IPS-11a (cell line): ENCODE measurements around the gene RAB14.

ENCODE experiments used
- H3K4me3 ChIP-seq: one replicate; pipeline ENCODE4 v1.5.1; 2013; ENCODE audit warnings: low read depth, low read length, control low read depth

RAB14 gene

DNA sequence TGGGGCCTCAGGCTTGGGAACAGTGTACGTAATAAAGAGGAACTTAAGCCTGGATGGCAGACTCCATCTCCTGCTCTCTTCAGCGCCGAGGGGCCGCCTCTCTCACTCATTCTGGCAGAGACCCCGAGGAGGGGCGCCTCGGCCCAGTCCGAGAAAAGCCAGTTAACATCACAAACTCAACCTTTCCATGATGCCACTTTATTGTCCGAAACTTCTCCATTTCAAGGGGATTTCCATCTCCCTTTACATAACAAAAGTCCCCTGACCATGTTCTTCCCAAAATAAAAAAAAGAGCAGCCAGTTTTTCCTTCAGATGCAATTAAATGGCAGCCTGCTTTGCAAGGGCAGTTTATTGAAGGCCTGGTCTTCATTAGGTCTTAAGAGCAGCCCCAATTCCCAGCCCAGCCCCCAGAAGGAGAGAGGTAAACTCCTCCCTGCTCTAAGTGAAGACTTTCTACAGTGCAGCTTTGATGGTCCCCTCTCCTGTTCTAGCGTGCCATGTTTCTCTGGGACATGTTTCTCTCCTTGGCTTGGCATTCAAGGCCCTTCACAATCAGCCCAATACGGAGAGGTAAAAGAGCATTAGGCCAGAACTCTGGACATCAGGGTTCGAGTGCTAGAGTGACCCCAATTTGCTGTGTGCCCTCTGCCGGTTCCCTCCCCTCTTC lies 19.5 kb upstream of the RAB14 start:
- H3K4me3 ChIP-seq = no peak overlapping the region

DNA sequence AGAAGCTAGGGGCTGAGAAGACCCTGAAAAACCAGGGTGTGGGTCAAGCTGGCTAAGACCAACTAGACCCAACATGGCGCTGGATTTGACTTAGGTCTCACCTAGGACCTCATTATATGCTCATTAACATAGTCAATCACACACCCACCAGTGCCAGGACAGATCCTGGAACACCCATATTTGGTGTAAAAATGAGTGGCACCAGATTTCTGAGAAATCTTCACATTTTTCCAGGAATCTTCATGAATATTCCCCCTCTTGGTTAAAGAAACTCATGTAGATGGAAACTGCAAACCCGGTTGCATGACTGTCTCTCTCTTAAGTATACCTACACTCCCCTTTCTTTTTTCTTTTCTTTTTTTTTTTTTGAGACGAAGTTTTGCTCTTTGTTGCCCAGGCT lies 17.9 kb upstream of the RAB14 start:
- no peak overlapping the region for H3K4me3 ChIP-seq

DNA sequence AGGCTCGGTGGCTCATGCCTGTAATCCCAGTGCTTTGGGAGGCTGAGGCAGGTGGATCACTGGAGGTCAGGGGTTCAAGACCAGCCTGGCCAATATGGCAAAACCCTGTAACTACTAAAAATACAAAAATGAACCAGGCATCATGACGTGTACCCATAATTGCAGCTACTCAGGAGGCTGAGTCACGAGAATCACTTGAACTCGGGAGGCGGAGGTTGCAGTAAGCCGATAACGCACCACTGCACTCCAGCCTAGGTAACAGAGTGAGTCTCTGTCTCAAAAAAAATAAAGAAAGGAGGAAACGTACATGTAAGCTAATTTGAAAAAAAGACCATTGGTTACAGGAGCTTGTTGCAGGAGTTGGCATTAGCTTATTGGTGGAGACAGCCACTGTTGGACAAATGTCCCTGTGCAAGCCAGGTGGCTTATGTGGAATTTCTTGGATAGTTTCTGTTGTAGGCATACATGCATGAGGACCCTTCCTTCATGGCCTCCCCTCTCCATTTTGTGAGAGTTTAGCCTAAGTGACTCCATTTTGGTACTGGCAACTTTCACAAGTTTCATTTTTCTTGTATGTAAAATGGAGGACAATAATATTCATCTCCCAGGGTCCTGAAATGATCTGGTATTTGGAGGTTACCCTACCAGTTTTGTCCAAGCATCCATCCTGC lies 16.8 kb upstream of the RAB14 start:
- H3K4me3 ChIP-seq = no peak overlapping the region

DNA sequence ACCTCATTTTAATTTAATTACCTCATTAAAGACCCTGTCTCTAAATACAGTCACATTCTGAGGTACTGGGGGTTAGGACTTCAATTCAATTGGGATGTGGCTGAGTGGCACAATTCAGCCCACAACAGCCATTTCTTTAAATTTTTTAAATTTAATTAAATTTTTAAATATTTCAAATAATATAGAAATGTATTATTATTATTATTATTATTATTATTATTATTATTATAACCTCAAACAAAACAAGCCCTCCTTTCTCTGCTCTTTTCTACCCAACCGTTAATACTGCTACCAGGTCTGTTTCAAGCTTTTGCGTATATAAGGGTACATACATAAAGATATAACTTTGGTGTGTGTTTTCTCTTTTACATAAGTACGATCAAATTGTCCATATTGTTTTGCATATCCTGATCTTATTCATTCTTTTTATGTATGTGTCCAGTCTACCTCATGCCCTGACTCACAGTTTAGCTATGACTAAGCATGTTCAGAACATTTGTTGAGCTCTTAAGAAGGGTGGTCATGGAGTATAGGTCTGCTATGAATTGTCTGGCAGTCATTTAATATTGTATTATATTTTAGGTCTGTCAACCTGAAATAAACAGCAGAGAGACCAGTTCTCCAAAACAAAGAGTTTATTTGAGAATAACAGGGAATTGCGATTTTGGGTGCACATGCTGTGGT lies 16.1 kb upstream of the RAB14 start:
- no peak overlapping the region for H3K4me3 ChIP-seq

DNA sequence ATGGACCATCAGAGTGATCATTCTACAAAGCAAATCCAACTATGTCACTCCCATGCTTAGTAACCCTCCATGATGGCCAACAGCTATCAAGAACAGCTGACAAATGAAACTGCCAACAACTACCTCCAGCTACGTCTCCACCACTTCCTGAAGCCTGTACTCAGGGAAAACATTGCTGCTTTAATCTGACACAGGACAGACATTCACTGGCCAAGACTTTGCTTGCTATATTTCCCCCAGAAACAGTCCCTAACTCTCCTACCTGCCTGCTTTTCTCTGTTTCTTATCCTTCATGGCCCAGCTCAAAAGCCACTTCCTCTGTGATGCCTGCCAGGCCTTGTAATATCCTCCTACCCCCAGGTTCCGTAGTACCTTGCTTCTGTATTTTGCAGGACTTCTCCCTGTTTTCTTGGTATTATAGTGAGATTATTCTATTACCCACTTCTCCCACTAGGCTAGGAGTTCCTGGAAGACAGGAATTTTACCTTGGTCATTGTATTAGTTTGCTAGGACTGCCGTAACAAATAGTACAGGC lies 14.7 kb upstream of the RAB14 start:
- H3K4me3 ChIP-seq = no peak overlapping the region

DNA sequence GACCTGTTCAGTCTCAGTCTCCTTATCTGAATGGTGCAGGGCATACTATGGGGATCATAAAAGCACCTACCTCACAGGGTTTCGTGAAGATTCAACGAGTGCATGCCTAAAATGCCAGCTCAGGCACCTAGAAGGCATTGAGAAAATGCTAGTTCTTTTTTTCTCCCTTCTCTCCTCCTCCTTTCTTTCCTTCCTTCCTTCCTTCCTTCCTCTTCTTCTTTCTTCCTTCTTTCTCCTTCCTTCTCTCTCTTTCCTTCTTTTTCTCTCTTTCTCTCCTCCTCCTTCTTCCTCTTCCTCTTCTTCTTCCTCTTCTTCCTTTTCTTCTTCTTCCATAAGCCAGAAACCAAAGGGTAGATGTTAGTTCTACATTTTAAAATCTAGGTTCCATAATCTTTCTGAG lies 12.3 kb upstream of the RAB14 start:
- no peak overlapping the region for H3K4me3 ChIP-seq

DNA sequence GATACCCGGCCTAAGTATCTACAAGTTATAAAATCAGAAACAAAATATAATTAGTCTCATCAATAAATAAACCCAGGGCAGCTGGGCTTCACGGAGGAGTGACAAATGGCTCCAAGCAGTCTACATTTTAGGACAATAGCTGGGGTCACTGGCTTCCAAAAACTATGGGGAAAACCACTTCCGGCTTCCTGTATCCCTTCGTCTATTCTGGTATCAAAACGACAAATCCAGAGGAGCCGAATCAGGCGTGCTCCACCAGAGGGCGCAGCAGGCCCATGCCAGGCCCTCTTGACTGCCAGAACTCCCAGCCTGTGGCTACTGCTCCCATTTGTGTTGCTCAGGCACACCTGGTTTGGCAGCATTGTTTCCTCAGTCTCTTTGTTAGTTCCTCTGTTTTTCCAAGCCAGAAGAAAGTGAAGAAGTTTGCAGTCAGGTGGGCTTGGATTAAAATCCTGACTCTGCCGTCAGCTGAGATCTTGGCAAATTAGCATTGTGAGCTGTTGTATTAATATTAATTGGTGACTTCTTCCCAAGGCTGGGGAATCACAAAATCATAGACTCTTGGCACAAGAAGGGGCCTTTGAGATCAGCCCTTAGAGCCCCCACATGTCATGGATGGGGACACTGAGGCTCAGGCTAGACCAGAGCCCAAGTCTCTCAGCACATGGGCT lies 11.6 kb upstream of the RAB14 start:
- H3K4me3 ChIP-seq = no peak overlapping the region

DNA sequence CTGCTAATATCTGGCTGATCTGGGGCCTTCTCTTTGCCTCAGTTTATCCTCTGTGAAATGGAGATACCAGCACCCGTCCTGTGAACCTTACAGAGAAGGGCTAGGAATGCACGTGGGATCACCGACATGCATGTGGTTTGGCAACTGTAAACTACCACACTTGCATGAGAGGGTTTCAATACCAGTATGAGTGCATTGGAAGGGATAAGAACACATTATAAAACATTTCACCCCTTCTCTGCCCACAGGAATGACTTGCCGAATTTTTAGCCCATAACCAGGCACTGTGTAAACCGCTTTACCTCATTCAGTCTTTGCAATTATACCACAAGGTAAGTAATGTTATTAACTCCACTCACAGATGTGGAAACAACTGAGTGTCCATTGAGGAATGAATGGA lies 8.9 kb upstream of the RAB14 start:
- no peak overlapping the region for H3K4me3 ChIP-seq

DNA sequence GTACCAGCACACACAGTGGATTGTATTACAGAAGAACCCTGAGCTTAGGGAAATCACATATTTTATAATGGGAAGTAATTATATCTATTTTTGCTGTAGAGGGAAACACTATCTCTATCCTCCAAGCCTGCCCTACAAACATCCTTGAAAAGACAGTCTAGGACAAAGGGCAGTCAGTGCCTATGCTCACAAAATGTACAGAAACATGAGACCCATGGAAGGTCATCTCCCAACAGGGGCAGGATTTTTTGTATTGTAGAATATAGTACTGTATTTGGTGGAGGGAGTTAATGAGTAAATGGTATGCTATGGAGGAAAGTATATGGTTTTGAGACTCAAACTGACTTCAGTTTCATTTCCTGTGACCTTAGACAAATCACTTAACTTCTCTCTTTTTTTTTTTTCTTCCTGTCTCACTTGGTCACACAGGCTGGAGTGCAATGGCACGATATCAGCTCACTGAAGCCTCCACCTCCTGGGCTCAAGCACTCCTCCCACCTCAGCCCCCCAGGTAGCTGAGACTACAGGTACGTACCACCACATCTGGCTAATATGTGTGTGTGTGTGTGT lies 5.8 kb upstream of the RAB14 start:
- no peak overlapping the region for H3K4me3 ChIP-seq

DNA sequence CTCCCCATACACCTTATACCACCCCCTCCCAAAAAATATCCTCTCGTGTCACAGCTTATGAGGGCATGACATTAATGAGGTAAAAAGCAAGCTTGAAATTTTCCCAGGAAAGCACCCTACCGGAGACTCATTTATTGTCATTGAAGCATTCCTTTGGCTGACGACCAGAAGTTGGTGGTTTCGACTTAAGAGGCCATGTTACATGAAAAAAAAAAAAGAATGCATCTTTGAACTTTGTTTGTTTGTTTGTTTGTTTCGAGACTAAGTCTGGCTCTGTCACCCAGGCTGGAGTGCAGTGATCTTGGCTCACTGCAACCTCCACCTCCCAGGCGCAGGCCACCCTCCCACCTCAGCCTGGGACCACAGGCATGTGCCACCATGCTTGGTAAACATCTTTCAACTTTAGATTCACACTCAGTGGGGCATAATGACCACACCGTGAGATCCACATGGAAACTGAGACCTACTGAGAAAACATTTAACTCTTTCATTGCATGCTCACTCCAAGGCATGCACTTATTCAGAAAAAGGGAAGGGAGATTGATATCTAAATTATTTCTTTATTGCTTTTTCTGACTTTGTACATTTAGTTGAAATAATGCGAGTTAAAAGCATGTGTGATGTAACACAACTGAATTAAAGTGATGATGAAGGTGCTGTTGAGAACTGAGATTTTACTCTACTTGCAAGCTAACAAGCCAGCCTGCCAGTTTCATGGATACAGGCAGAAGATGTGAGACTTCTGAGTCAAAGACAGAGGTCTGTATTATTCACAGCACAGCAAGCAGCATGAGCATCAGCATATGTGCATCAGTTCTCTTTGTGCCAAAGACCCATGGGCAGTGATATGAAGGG lies 5.1 kb upstream of the RAB14 start:
- no peak overlapping the region for H3K4me3 ChIP-seq

DNA sequence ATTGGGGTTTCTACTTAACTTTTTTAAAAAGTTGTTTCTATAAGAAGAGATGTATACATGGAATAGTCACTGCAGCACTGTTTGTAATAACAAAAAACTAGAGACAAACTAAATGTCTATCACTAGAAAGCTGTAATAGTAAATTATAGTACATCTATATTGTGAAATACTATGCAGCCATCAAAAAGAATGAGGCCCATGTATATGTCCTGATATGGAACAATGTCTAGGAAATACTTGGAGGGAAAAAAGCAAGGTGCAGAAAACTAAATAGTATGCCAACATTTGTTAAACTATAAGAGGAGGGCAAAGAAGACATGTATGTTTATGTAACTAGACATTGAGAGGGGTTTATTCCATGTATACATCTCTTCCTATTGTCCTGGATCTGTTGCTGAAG lies 2.9 kb upstream of the RAB14 start:
- H3K4me3 ChIP-seq = no peak overlapping the region

DNA sequence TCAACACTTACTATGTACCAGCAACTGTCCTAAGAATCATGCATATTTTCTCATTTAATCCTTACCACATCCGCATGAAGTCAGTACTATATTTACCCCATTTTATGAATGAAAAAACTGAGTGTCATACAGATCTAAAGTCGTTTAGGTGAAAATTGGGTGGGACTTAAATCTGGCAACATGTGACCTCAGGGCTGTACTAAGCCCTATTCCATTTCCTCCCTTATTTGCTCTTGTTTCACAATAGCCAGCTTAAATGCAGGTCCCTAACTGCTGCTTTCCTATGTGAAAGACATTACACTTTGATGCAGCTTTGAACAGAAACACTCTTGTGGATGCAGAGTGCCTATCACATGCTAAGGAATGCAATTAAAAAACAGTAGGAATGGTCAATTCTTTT lies 2.5 kb upstream of the RAB14 start:
- no peak overlapping the region for H3K4me3 ChIP-seq

DNA sequence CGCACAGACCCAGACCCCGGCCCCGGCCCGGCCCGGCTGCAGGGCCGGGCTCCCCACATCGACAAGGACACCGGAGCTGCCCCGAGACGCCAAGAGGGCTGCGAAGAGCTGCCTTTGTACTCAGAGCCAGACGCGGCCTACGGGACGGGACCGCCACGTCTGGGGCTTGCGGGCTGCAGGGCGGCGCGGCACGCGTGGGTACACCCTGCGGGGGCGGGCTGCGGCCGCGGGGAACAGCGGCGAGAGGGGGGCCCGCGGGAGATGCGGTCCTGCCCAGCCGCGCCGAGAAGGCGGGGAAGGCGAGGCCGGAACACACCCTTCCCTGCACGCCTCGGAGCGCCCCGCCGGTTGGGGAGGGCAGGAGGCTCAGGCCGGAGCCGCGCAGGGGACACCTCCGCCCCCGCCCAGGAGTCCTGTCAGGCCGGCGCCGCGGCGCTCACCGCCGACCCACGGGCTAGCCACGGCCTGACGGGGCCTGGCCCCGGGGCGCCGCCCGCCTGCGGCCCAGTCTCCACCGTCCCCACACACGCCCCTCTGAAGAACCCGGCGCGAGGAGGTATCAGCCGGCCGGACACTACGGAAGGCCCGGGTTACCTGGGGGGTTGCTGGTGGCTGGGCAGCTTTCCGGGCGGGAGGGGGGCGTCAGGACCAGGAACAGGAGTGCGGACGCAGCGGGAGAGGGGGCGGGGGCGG lies 478 bp downstream of the RAB14 start:
- H3K4me3 ChIP-seq = peak overlapping the region; percentile 86

DNA sequence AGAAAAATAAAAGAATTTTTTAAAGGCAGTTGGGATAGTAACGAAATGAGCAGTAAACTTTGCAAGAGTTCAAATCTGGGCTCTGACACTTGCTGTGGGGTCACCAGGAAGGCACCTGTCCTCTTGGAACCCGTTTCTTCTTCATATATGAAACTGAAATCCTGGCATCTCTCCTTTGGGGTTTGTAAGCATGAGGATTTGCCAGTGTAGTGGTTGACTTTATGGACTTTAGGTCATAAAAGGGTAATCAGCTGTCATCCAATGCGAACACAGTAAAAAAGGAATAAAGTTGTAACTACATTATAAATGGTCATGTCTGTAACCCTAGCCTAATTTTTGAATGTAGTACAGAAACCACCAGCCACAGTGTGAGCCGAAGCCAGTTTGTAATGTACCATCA lies 1.3 kb downstream of the RAB14 start:
- peak overlapping the region; percentile 86 for H3K4me3 ChIP-seq

DNA sequence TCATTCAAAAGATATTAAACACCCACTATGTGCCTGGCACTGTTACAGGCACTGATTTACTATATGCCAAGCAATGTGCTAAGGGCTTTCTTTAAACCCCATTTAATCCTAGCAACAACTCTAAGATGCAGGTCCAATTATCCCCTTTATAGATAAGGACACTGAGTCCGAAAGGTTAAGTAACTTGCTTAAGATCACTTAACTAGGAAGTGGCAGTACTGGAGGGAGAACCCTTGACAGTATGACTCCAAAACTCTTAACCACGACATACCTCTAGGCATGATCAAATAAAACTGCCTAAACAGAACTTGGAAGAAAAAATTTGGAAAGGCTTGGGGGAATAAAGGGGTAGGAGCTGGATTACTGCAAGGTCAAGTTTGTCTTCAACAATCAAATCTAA lies 1.7 kb downstream of the RAB14 start:
- no peak overlapping the region for H3K4me3 ChIP-seq

DNA sequence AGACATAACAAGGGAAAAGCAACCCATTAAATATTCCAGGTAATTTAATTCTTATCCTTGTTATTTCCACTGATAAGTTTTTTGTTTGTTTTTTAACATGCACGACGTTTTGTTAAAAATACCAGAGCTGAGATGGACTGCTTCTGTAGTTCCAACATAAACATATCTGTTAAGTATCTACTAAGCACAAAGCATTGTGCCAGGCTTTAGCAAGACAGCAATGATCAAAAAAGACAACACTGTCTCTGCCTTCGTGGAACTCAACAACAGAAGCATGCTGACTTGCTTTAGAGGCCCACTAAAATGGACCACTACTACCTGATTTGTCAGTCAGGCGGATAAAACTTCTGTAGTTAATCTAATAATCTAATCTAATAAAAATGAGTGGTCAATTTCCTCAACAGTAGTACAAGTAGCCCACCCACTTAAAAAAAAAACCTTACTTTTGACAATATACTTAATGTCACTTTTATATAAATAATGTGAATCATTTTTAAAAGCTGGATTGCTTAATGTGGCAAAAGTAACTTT lies 3.1 kb downstream of the RAB14 start:
- H3K4me3 ChIP-seq = no peak overlapping the region

DNA sequence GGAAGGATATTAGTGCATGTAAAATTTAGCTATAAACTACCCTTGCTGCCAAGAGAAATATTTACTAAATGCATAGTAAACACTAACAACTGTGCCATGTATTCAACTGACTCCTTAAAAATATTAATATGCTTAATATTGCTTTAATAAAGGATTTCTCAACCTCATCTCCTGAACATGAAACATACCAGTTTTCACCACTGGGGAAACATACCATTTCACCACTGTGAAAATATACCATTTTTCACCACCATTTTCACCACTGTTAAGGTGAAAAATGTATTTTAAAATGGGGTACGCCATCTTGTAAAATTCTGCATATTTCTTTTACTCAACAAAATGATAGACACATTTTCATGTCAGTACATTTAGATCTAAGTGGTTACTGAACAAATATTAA lies 4.5 kb downstream of the RAB14 start:
- no peak overlapping the region for H3K4me3 ChIP-seq

DNA sequence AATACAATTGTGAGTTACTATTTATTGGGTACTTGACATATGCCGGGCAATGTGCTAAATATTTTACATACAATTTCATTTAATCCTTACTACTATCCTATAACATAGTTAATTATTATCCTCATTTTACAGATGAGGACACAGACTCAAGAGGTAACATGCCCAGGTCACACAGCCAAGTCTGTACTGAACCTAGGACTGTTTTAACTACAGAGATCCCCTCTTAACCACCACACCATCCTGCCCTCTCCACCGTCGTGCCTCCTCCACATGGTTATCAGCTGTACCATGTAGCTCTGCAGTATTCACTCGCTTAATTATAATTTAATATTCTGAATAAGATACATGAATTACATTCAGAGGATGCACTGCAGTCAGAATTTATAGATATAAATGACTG lies 5.3 kb downstream of the RAB14 start:
- no peak overlapping the region for H3K4me3 ChIP-seq

DNA sequence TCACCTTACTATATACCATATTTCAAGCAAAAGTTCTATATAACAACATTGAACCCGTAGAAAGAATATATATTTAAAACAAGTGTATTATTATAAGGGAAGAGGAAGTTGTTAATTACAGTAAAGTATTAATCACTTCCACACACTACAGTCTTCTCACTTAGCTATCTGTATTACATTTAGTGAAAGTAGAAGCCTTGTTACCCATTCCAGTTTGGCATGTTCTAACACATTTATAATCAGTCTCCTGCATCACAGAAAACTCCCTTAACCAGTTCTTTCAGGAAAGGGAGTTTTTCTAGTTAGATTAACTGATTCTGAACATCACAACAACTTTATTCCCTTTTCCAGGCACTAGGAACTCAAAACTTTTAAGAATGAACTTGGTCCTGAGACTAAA lies 6.9 kb downstream of the RAB14 start:
- H3K4me3 ChIP-seq = no peak overlapping the region
